ENCODE results near the gene BCL10. TPM values are rescaled to one million over a fixed set of nuclear protein-coding genes. Genes with fewer than 3 reads are reported as not detected.
A peak's percentile ranks its signal among the peaks of the same experiment; 100 is the strongest.

The BCL10 gene
- total RNA-seq, 1 donor from 2014 or later = 36.4 TPM

DNA sequence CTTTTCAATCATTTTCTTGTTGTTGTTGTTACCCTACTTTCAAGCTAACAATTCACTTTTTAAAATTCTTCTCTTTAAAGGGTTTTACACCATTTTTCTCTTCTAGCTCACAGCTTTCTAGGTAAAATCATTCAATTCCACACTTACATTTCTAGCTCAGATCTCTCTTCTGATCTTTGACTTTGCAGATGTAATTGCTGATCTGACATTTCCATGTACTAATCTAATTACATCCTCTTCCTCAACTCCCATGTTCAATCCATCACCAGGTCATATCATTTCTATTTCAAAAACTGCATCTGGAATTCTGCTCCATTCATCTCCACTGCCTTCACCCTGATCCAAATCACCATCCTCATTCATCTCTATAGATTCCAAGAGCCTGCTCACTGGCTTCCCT lies 3.0 kb downstream of the BCL10 start:
- no peaks in the 10 kb centered on the region for H3K9me3 ChIP-seq (ENCODE audit: insufficient read depth, low read depth, low read length)
- no peak for DNase-seq (ENCODE audit: low read depth)
- peaks cover 78% of the 10 kb centered on the region for H3K79me2 ChIP-seq (ENCODE audit: insufficient read depth, low read length)
- no peak overlapping the region for H3K4me3 ChIP-seq (ENCODE audit: insufficient read depth, low read depth, low read length)
- peaks cover 59% of the 10 kb centered on the region for H4K20me1 ChIP-seq (ENCODE audit: insufficient read depth, low read length)
- Mint-ChIP-seq H3K27me3 (ENCODE audit: low read depth, unreplicated experiment) (no peaks in the 10 kb centered on the region), H3K27ac (ENCODE audit: unreplicated experiment) (no peak overlapping the region), H3K4me1 (ENCODE audit: low read depth, unreplicated experiment) (peaks cover 31% of the 10 kb centered on the region), H3K4me3 (ENCODE audit: unreplicated experiment) (peak overlapping the region; percentile 88), H3K9me3 (ENCODE audit: unreplicated experiment) (no peaks in the 10 kb centered on the region), H3K36me3 (ENCODE audit: low read depth, unreplicated experiment) (peaks cover 24% of the 10 kb centered on the region)
- no peaks in the 10 kb centered on the region for H3K27me3 ChIP-seq (ENCODE audit: insufficient read depth, low read length)
- peak overlapping the region; percentile 87 for H3K4me2 ChIP-seq (ENCODE audit: low read length)
- no peak overlapping the region for H2AFZ ChIP-seq (ENCODE audit: low read depth, low read length)
- peaks cover 20% of the 10 kb centered on the region for H3K4me1 ChIP-seq (ENCODE audit: insufficient read depth, low read length)
- no peak overlapping the region for H3K9ac ChIP-seq (ENCODE audit: low read length)
- peaks cover 31% of the 10 kb centered on the region for H3K36me3 ChIP-seq (ENCODE audit: insufficient read depth, low read length)
- no peak for FAIRE-seq
- H3K27ac ChIP-seq (ENCODE audit: low read depth, low read length) = no peak overlapping the region
- no peak for TF ChIP-seq EZH2 (IDR thresholded peaks at IDR 0.05; ENCODE audit: insufficient read depth, low read length)
- no peak for TF ChIP-seq CTCF (IDR thresholded peaks at IDR 0.05; ENCODE audit: insufficient read depth, low read depth, low read length)

DNA sequence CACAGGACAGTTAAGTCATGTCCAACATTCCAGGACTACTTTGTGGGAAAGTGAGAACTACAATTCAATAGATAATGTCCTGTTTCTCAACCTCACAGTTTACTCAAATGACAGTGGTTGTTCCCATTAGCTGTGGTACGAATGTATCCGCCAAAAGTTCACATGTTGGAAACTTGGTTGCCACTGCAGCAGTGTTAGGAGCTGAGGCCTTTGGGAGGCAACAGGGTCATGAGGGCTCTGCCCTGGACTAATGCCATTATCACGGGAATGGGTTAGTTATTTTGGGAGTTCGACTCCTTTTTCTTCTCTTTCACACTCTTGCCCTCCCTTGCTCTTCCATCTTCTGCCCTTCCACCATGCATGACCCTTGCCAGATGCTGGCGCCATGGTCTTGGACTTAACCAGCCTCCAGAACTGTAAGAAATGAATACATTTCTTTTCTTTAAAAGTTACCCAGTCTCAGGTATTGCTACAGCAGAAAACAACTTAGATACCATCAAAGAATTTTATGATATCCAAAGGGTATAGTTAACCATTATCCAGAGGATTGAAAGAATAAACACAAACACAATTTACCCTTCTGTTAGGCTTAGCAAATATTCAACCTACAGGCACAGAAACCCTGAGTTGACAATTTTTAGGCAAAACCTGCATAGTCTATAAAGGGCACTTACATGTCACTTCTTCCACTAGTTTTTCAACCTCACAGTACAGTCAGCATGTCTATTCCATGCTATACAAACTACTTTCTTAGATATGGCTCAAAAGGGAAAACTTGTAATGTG lies 7.4 kb downstream of the BCL10 start:
- no peaks in the 10 kb centered on the region for H3K27me3 Mint-ChIP-seq (ENCODE audit: low read depth, unreplicated experiment)
- Histone ChIP-seq H2AFZ (ENCODE audit: low read depth, low read length) (no peak overlapping the region), H3K27ac (ENCODE audit: low read depth, low read length) (no peak overlapping the region), H3K36me3 (ENCODE audit: insufficient read depth, low read length) (peaks cover 53% of the 10 kb centered on the region), H3K9me3 (ENCODE audit: insufficient read depth, low read depth, low read length) (no peaks in the 10 kb centered on the region), H3K4me3 (ENCODE audit: insufficient read depth, low read depth, low read length) (no peak overlapping the region), H4K20me1 (ENCODE audit: insufficient read depth, low read length) (peaks cover 50% of the 10 kb centered on the region), H3K9ac (ENCODE audit: low read length) (no peak overlapping the region), H3K27me3 (ENCODE audit: insufficient read depth, low read length) (no peaks in the 10 kb centered on the region), H3K4me2 (ENCODE audit: low read length) (no peak overlapping the region), H3K79me2 (ENCODE audit: insufficient read depth, low read length) (peaks cover 65% of the 10 kb centered on the region), H3K4me1 (ENCODE audit: insufficient read depth, low read length) (peaks cover 13% of the 10 kb centered on the region)
- peaks cover 29% of the 10 kb centered on the region for H3K4me1 Mint-ChIP-seq (ENCODE audit: low read depth, unreplicated experiment)
- H3K4me3 Mint-ChIP-seq (ENCODE audit: unreplicated experiment) = no peak overlapping the region
- TF ChIP-seq CTCF (IDR thresholded peaks at IDR 0.05; ENCODE audit: insufficient read depth, low read depth, low read length) = no peak
- no peak for TF ChIP-seq EZH2 (IDR thresholded peaks at IDR 0.05; ENCODE audit: insufficient read depth, low read length)
- FAIRE-seq = no peak
- no peak for DNase-seq (ENCODE audit: low read depth)
- peaks cover 24% of the 10 kb centered on the region for H3K36me3 Mint-ChIP-seq (ENCODE audit: low read depth, unreplicated experiment)
- no peaks in the 10 kb centered on the region for H3K9me3 Mint-ChIP-seq (ENCODE audit: unreplicated experiment)
- H3K27ac Mint-ChIP-seq (ENCODE audit: unreplicated experiment) = no peak overlapping the region

DNA sequence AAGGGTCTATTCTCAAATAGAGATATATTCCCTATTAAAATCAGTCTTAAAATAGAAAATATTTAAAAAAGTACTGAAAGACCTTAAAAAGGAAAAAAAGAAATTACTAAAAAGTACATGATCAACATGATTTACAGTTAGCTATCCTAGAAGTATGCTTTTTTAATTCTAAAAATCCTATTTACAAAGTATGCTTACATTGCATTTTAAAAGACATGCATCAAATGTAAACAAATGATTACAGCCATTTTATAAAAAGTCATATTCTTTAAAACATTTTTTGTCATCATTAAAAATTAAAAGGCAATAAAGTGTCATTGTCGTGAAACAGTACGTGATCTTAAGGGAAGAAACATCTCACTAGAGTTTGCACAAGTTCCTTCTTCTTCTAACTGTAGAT lies 9.1 kb downstream of the BCL10 start:
- H3K27me3 Mint-ChIP-seq (ENCODE audit: low read depth, unreplicated experiment) = no peaks in the 10 kb centered on the region
- peaks cover 24% of the 10 kb centered on the region for H3K36me3 Mint-ChIP-seq (ENCODE audit: low read depth, unreplicated experiment)
- DNase-seq (ENCODE audit: low read depth) (no peak), FAIRE-seq (no peak)
- peaks cover 16% of the 10 kb centered on the region for H3K4me1 Mint-ChIP-seq (ENCODE audit: low read depth, unreplicated experiment)
- Histone ChIP-seq H3K4me1 (ENCODE audit: insufficient read depth, low read length) (peaks cover 11% of the 10 kb centered on the region), H3K4me2 (ENCODE audit: low read length) (no peak overlapping the region), H3K9ac (ENCODE audit: low read length) (no peak overlapping the region), H3K79me2 (ENCODE audit: insufficient read depth, low read length) (peaks cover 48% of the 10 kb centered on the region), H3K27ac (ENCODE audit: low read depth, low read length) (no peak overlapping the region), H4K20me1 (ENCODE audit: insufficient read depth, low read length) (peaks cover 35% of the 10 kb centered on the region), H3K27me3 (ENCODE audit: insufficient read depth, low read length) (no peaks in the 10 kb centered on the region), H3K36me3 (ENCODE audit: insufficient read depth, low read length) (peaks cover 59% of the 10 kb centered on the region), H3K9me3 (ENCODE audit: insufficient read depth, low read depth, low read length) (no peaks in the 10 kb centered on the region), H3K4me3 (ENCODE audit: insufficient read depth, low read depth, low read length) (no peak overlapping the region), H2AFZ (ENCODE audit: low read depth, low read length) (no peak overlapping the region)
- no peak for TF ChIP-seq CTCF (IDR thresholded peaks at IDR 0.05; ENCODE audit: insufficient read depth, low read depth, low read length)
- TF ChIP-seq EZH2 (IDR thresholded peaks at IDR 0.05; ENCODE audit: insufficient read depth, low read length) = no peak
- H3K9me3 Mint-ChIP-seq (ENCODE audit: unreplicated experiment) = no peaks in the 10 kb centered on the region
- no peak overlapping the region for H3K4me3 Mint-ChIP-seq (ENCODE audit: unreplicated experiment)
- no peak overlapping the region for H3K27ac Mint-ChIP-seq (ENCODE audit: unreplicated experiment)

Measured in astrocyte (in vitro differentiated cells and primary cell).